Spleen (tissue), 11 donors: ENCODE data around the gene CEP68. TPM values are rescaled to one million over a fixed set of nuclear protein-coding genes. Genes with fewer than 3 reads are reported as not detected.

ENCODE experiments used
- DNase-seq: peaks from one replicate; pipeline ENCODE4 v3.0.0-alpha.2; 2020
- H3K27ac ChIP-seq, 8 donors: fragments of 200-600 bp; sonication (generic) in 7 of 8; 1 replicate in 4 of 8; 2 replicates in 4 of 8; pipeline versions ENCODE4 v1.5.0 to v1.8.0; 2016 to 2021; ENCODE audit warnings: inconsistent platforms in 4 of 8, mild to moderate bottlenecking in 4 of 8, moderate library complexity in 1 of 8
- H3K27me3 ChIP-seq, 7 donors: fragments of 200-600 bp; sonication (generic) in 6 of 7; replicated peaks in 1 of 7; 1 replicate in 4 of 7; 2 replicates in 3 of 7; pipeline versions ENCODE4 v1.5.0 to v1.8.0; 2016 to 2021; ENCODE audit warnings: inconsistent platforms in 3 of 7, mild to moderate bottlenecking in 1 of 7
- H3K36me3 ChIP-seq, 6 donors: fragments of 200-600 bp; sonication (generic) in 5 of 6; 1 replicate in 4 of 6; 2 replicates in 2 of 6; pipeline versions ENCODE4 v1.5.0 to v1.8.0; 2016 to 2021; ENCODE audit warnings: inconsistent platforms in 2 of 6
- H3K4me1 ChIP-seq, 6 donors: fragments of 200-600 bp; sonication (generic) in 5 of 6; 1 replicate in 3 of 6; 2 replicates in 3 of 6; pipeline versions ENCODE4 v1.5.0 to v1.8.0; 2016 to 2021; ENCODE audit warnings: inconsistent platforms in 3 of 6
- H3K4me3 ChIP-seq, 8 donors: fragments of 200-600 bp; sonication (generic) in 7 of 8; 1 replicate in 4 of 8; 2 replicates in 4 of 8; pipeline versions ENCODE4 v1.5.0 to v1.8.0; 2016 to 2021; ENCODE audit warnings: inconsistent platforms in 4 of 8, mild to moderate bottlenecking in 4 of 8, moderate library complexity in 2 of 8
- H3K9me3 ChIP-seq, 8 donors: fragments of 200-600 bp; sonication (generic) in 7 of 8; 1 replicate in 4 of 8; 2 replicates in 4 of 8; pipeline versions ENCODE4 v1.5.0 to v1.8.0; 2016 to 2021; ENCODE audit warnings: inconsistent platforms in 4 of 8
- POLR2A ChIP-seq, 3 donors: fragments of 450-650 bp; IDR thresholded peaks; one replicate each; pipeline ENCODE4 v1.5.1; 2017; ENCODE audit warnings: antibody characterized with exemption in 3 of 3, mild to moderate bottlenecking in 1 of 3
- POLR2AphosphoS5 ChIP-seq, 3 donors: sonication (generic); formaldehyde crosslinking; IDR thresholded peaks; one replicate each; pipeline ENCODE4 v1.5.1; 2017; ENCODE audit warnings: antibody characterized with exemption in 3 of 3
- WGBS, 5 donors: extraction: QIAGEN DNeasy Blood & Tissue Kit in 3 of 5; methylation state at CpG; one replicate each; pipeline versions ENCODE4 v1.1.5 to v1.1.7; 2013 to 2018; 5-methylcytosine and 5-hydroxymethylcytosine counted together
- intact Hi-C: fragments of 100-400 bp; cut with DNase I; formaldehyde crosslinking; loops from one replicate; pipeline ENCODE4 v1.15.0; 2023; ENCODE audit warnings: low total_unique reads
- polyA plus RNA-seq, 3 donors: library from polyadenylated mRNA; stranded (reverse); fragments of 200-250 nt; gene quantifications; one replicate each; pipeline ENCODE4 v1.2.1, GENCODE V29; 2013
- total RNA-seq, 7 donors: library from RNA; depleted of rRNA in 3 of 7; stranded (reverse); fragments of >200 nt in 3 of 7; fragmentation: NEBNext Ultra II Directional in 4 of 7; extraction: Animal tissue kit (Norgen Biotek cat#: 25700) in 4 of 7; gene quantifications; one replicate each; pipeline versions ENCODE4 v1.1.0 to v1.2.1, GENCODE V29; 2016 to 2021
- TF ChIP-seq, protein P1 (sequence below), 11 experiments: fragments of 200-600 bp in 7 of 11; fragments of 450-650 bp in 4 of 11; sonication (generic) in 4 of 11; IDR thresholded peaks in 8 of 11; conservative IDR thresholded peaks in 3 of 11; 1 replicate in 7 of 11; 2 replicates in 4 of 11; pipeline versions ENCODE4 v1.4.0 to v1.8.0; 2016 to 2021; ENCODE audit warnings: antibody characterized with exemption in 11 of 11, inconsistent platforms in 4 of 11, mild to moderate bottlenecking in 1 of 11
- donor health status: healthy with polysubstance abuse.
- donor health status: DM: no; HTN: no; CAD: no; lungs with moderate emphysema.
- donor health status: DM: no; HTN: no; CAD: no.
- donor health status: Bipolar disorder and iron deficiency.
- donor health status: healthy.
- donor health status: DM: no; HTN: no; CAD: no.
- donor health status: DM: yes; HTN: yes; CAD: no.

Gene CEP68
- total and polyA plus RNA-seq, 10 donors, result 5.2 to 26.7 (median 19.5) TPM

DNA sequence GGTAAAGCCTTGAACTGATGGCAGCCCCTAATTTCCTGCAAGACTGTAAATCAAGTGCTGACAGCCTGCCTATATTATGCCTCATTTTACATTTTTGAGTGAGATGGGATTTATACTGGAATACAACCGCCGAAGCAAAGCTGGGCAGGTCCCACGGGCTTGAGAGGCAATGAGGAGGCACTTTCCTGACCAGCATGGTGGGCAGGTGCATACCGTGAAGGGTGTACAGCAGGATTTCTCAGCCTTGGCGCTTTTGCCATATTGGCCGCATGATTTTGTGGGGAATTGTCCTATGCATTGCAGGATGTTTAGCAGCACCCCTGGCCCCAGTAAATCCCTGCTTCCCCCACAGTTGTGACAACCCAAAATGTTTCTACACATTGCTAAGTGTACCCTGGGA, 22.8 kb downstream of the CEP68 start:
- TF ChIP-seq POLR2AphosphoS5 (IDR thresholded peaks at IDR 0.05) (no peak), POLR2A (IDR thresholded peaks at IDR 0.05) (no peak)
- DNase-seq, result no peak
- no peak overlapping the region for H3K4me3 ChIP-seq
- WGBS, 5 donors, result 94 to 99% (median 95%) methylated on average over 6 of the region's 6 CpGs
- H3K27ac ChIP-seq, result no peak overlapping the region
- no peaks in the 10 kb centered on the region for H3K9me3 ChIP-seq
- intact Hi-C loops, result no loop called here
- H3K4me1 ChIP-seq, result peaks cover 8 to 54% (median 27%) of the 10 kb centered on the region in 6 donors
- peaks cover 0 to 100% (median 59%) of the 10 kb centered on the region in 6 donors for H3K36me3 ChIP-seq
- no peaks in the 10 kb centered on the region for H3K27me3 ChIP-seq

DNA sequence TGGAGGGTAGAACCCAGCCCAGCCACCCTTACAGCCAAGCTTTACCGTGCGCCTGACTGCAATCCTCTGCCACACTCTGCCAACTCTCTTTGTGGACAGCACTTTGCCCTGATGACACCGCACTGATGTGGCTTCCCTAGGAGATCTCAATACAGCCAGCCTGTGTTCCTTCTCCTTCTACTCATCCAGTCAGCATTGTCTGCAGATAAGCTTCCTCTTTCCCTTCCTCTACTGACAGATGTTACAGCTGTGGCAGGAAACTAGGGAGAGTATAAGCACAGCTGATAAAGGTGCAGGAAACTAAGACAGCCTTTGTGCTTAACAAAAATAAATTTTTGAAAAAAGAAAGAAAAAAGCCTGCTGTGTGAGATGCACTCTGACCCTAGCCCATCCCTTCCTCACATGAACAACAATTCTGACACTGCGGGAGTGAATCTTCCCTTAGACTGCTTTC, 25.0 kb downstream of the CEP68 start:
- no peaks in the 10 kb centered on the region for H3K9me3 ChIP-seq
- peak overlapping the region in 7 of 8 donors; percentile 12 to 74 (median 67) for H3K27ac ChIP-seq
- TF ChIP-seq POLR2AphosphoS5 (IDR thresholded peaks at IDR 0.05) (peak in 1 of 3 donors; percentile 83), POLR2A (IDR thresholded peaks at IDR 0.05) (no peak)
- TF ChIP-seq, protein P1, sequence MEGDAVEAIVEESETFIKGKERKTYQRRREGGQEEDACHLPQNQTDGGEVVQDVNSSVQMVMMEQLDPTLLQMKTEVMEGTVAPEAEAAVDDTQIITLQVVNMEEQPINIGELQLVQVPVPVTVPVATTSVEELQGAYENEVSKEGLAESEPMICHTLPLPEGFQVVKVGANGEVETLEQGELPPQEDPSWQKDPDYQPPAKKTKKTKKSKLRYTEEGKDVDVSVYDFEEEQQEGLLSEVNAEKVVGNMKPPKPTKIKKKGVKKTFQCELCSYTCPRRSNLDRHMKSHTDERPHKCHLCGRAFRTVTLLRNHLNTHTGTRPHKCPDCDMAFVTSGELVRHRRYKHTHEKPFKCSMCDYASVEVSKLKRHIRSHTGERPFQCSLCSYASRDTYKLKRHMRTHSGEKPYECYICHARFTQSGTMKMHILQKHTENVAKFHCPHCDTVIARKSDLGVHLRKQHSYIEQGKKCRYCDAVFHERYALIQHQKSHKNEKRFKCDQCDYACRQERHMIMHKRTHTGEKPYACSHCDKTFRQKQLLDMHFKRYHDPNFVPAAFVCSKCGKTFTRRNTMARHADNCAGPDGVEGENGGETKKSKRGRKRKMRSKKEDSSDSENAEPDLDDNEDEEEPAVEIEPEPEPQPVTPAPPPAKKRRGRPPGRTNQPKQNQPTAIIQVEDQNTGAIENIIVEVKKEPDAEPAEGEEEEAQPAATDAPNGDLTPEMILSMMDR (IDR thresholded peaks at IDR 0.05 in 8 of 11, conservative IDR thresholded peaks at IDR 0.05 in 3 of 11), result no peak
- H3K36me3 ChIP-seq, result peaks cover 0 to 100% (median 74%) of the 10 kb centered on the region in 6 donors
- intact Hi-C loops, result no loop called here
- H3K27me3 ChIP-seq, result no peaks in the 10 kb centered on the region
- 21 to 50% (median 33%) methylated on average over 4 of the region's 4 CpGs for WGBS, 5 donors
- DNase-seq, result no peak
- peaks cover 2 to 50% (median 25%) of the 10 kb centered on the region in 6 donors for H3K4me1 ChIP-seq
- H3K4me3 ChIP-seq, result no peak overlapping the region

DNA sequence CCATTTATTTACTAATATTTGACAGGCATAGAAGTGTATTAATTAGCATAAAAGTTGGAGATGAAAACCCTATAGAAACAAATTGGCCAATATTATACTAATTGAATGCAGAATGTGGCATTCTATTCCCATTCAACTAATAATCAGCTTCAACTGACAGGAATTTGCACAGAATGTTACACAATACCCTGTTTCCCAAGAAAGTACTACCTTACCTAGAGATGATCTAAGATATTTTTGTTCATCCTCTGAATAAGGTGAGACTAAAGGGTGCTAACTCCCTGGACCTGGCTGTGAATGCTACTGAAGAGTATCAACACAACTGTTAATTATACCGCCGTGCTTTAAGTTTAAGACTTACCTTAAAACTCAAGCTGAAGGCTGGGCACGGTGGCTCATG, 28.9 kb downstream of the CEP68 start:
- peaks cover 0 to 100% (median 75%) of the 10 kb centered on the region in 6 donors for H3K36me3 ChIP-seq
- no peaks in the 10 kb centered on the region for H3K27me3 ChIP-seq
- peaks cover 0 to 67% (median 32%) of the 10 kb centered on the region in 6 donors for H3K4me1 ChIP-seq
- no peak for TF ChIP-seq POLR2A (IDR thresholded peaks at IDR 0.05)
- TF ChIP-seq, protein P1 (IDR thresholded peaks at IDR 0.05 in 8 of 11, conservative IDR thresholded peaks at IDR 0.05 in 3 of 11), result no peak
- no peak overlapping the region for H3K27ac ChIP-seq
- intact Hi-C loops, result no loop called here
- no peaks in the 10 kb centered on the region for H3K9me3 ChIP-seq
- H3K4me3 ChIP-seq, result no peak overlapping the region
- no peak for DNase-seq
- 94 to 98% (median 95%) methylated on average over 3 of the region's 3 CpGs for WGBS, 5 donors

DNA sequence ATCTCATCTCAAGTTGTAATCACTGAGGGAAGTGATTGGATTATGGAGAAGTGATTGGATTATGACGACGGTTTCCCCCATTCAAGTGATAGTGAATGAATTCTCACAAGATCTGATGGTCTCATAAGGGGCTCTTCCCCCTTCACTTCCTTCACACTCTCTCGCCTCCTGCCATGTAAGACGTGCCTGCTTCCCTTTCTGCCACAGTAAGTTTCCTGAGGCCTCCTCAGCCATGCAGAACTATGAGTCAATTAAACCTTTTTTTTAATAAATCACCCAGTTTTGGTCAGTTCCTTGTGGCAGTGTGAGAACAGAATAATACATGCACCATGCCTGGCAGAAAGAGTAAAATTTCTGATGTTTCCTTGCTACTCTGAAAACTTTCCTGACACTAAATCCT, 36.6 kb downstream of the CEP68 start:
- Histone ChIP-seq H3K9me3 (peaks cover 0 to 11% (median 3%) of the 10 kb centered on the region in 8 donors), H3K36me3 (peaks cover 0 to 100% (median 83%) of the 10 kb centered on the region in 6 donors), H3K27me3 (no peaks in the 10 kb centered on the region), H3K27ac (no peak overlapping the region), H3K4me1 (peaks cover 0 to 24% (median 7%) of the 10 kb centered on the region in 6 donors), H3K4me3 (no peak overlapping the region)
- WGBS, 5 donors, result 69 to 81% (median 78%) methylated on average over 4 of the region's 4 CpGs
- DNase-seq, result no peak
- TF ChIP-seq, protein P1 (IDR thresholded peaks at IDR 0.05 in 8 of 11, conservative IDR thresholded peaks at IDR 0.05 in 3 of 11), result no peak
- TF ChIP-seq POLR2AphosphoS5 (IDR thresholded peaks at IDR 0.05), result peak in 1 of 3 donors; percentile 10
- intact Hi-C loops, result no loop called here
